ENCODE measurements around the gene TIMMDC1. TPM values are rescaled to one million over a fixed set of nuclear protein-coding genes. Genes with fewer than 3 reads are reported as not detected.

TIMMDC1 gene
- total and polyA plus RNA-seq, 9 of the 15 experiments (the other 6 are each of a cell fraction or from before 2014, with no cell fraction given): 62.1 to 226 (median 86.6) TPM

DNA sequence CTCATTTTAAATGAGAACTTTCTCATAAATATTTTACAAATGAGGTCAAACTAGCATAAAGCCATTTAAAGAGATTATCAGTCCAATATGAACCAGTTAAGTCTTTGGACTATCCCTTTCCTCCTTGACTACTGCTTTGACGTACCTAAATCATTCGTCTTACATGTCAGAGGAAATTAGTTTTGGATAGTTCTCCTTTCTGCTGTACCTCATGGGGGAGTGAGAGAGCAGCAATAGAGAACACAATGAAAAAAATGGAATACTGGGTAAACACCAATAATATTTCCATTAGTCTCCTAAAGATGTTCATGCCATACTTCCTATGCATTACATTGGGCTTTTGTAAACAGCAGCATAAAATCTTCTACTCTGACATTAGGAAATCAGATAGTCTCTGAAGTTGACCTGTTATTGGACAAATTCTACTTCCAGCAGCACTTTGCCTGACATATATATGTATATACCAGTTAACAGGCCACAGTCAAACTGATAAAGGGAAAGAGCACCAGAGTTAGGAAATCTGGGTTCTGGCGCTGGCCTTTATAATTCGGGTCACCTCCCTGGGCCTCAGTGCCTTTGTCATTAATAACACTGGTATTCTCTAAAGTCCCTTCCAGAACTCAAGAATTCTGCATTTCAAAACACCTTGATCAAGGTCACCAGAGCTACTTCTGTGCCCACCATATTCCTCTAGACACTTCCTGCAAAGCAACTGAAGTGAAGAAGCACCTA lies 26.8 kb downstream of the TIMMDC1 start (continued):
- TF ChIP-seq, protein P1, sequence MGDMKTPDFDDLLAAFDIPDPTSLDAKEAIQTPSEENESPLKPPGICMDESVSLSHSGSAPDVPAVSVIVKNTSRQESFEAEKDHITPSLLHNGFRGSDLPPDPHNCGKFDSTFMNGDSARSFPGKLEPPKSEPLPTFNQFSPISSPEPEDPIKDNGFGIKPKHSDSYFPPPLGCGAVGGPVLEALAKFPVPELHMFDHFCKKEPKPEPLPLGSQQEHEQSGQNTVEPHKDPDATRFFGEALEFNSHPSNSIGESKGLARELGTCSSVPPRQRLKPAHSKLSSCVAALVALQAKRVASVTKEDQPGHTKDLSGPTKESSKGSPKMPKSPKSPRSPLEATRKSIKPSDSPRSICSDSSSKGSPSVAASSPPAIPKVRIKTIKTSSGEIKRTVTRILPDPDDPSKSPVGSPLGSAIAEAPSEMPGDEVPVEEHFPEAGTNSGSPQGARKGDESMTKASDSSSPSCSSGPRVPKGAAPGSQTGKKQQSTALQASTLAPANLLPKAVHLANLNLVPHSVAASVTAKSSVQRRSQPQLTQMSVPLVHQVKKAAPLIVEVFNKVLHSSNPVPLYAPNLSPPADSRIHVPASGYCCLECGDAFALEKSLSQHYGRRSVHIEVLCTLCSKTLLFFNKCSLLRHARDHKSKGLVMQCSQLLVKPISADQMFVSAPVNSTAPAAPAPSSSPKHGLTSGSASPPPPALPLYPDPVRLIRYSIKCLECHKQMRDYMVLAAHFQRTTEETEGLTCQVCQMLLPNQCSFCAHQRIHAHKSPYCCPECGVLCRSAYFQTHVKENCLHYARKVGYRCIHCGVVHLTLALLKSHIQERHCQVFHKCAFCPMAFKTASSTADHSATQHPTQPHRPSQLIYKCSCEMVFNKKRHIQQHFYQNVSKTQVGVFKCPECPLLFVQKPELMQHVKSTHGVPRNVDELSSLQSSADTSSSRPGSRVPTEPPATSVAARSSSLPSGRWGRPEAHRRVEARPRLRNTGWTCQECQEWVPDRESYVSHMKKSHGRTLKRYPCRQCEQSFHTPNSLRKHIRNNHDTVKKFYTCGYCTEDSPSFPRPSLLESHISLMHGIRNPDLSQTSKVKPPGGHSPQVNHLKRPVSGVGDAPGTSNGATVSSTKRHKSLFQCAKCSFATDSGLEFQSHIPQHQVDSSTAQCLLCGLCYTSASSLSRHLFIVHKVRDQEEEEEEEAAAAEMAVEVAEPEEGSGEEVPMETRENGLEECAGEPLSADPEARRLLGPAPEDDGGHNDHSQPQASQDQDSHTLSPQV (IDR thresholded peaks at IDR 0.05): no peak
- no peak for TF ChIP-seq ZNF23 (CRISPR knock-in tag; IDR thresholded peaks at IDR 0.05)
- no peak for TF ChIP-seq BCOR (IDR thresholded peaks at IDR 0.05)
- TF ChIP-seq ZNF408 (CRISPR knock-in tag; IDR thresholded peaks at IDR 0.05; ENCODE audit: low read depth): no peak
- TF ChIP-seq, protein P2, sequence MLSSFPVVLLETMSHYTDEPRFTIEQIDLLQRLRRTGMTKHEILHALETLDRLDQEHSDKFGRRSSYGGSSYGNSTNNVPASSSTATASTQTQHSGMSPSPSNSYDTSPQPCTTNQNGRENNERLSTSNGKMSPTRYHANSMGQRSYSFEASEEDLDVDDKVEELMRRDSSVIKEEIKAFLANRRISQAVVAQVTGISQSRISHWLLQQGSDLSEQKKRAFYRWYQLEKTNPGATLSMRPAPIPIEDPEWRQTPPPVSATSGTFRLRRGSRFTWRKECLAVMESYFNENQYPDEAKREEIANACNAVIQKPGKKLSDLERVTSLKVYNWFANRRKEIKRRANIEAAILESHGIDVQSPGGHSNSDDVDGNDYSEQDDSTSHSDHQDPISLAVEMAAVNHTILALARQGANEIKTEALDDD (IDR thresholded peaks at IDR 0.05): peak; percentile 64
- TF ChIP-seq FOXP1 (CRISPR knock-in tag; IDR thresholded peaks at IDR 0.05): no peak
- TF ChIP-seq, protein P3, sequence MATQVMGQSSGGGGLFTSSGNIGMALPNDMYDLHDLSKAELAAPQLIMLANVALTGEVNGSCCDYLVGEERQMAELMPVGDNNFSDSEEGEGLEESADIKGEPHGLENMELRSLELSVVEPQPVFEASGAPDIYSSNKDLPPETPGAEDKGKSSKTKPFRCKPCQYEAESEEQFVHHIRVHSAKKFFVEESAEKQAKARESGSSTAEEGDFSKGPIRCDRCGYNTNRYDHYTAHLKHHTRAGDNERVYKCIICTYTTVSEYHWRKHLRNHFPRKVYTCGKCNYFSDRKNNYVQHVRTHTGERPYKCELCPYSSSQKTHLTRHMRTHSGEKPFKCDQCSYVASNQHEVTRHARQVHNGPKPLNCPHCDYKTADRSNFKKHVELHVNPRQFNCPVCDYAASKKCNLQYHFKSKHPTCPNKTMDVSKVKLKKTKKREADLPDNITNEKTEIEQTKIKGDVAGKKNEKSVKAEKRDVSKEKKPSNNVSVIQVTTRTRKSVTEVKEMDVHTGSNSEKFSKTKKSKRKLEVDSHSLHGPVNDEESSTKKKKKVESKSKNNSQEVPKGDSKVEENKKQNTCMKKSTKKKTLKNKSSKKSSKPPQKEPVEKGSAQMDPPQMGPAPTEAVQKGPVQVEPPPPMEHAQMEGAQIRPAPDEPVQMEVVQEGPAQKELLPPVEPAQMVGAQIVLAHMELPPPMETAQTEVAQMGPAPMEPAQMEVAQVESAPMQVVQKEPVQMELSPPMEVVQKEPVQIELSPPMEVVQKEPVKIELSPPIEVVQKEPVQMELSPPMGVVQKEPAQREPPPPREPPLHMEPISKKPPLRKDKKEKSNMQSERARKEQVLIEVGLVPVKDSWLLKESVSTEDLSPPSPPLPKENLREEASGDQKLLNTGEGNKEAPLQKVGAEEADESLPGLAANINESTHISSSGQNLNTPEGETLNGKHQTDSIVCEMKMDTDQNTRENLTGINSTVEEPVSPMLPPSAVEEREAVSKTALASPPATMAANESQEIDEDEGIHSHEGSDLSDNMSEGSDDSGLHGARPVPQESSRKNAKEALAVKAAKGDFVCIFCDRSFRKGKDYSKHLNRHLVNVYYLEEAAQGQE (IDR thresholded peaks at IDR 0.05; ENCODE audit: borderline replicate concordance): peak; percentile 37; the same call in 1 of the 2 replicates
- TF ChIP-seq, protein P3 (CRISPR knock-in tag; IDR thresholded peaks at IDR 0.05; ENCODE audit: low read depth): no peak
- TF ChIP-seq, protein P4, sequence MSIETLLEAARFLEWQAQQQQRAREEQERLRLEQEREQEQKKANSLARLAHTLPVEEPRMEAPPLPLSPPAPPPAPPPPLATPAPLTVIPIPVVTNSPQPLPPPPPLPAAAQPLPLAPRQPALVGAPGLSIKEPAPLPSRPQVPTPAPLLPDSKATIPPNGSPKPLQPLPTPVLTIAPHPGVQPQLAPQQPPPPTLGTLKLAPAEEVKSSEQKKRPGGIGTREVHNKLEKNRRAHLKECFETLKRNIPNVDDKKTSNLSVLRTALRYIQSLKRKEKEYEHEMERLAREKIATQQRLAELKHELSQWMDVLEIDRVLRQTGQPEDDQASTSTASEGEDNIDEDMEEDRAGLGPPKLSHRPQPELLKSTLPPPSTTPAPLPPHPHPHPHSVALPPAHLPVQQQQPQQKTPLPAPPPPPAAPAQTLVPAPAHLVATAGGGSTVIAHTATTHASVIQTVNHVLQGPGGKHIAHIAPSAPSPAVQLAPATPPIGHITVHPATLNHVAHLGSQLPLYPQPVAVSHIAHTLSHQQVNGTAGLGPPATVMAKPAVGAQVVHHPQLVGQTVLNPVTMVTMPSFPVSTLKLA (conservative IDR thresholded peaks at IDR 0.05): no peak
- TF ChIP-seq MTA3 (IDR thresholded peaks at IDR 0.05; ENCODE audit: borderline replicate concordance): no peak
- no peak for TF ChIP-seq KAT8 (IDR thresholded peaks at IDR 0.05; ENCODE audit: low read depth)
- no peak for TF ChIP-seq SMARCE1 (IDR thresholded peaks at IDR 0.05)
- no peak for TF ChIP-seq ZNF124 (CRISPR knock-in tag; IDR thresholded peaks at IDR 0.05)
